NT2/D1 (cell line): Measurements from ENCODE around the gene MINK1.

Experiments used
- SUZ12 ChIP-seq: IDR thresholded peaks from 2 replicates; pipeline ENCODE4 v1.6.1; 2011; ENCODE audit not compliant: insufficient read length, insufficient read depth; ENCODE audit errors: extremely low read depth
- YY1 ChIP-seq: IDR thresholded peaks from 2 replicates; pipeline ENCODE4 v1.6.1; 2011; ENCODE audit not compliant: insufficient read length, insufficient read depth
- ZNF274 ChIP-seq: IDR thresholded peaks from 2 replicates; pipeline ENCODE4 v1.6.1; 2011; ENCODE audit warnings: mild to moderate bottlenecking, low read depth, low read length

DNA sequence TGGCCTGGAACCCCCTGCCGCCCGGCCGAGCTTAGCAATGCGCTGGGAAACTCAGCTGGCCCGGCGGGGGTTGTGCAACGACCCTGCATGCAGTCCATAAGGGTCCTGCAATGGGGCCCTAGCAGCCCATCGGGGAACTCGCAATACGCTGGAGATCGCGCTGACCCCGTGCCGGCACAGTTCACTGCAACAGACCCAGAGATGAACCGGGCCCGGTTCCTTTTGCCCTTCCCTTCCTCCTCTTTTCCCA, 106.3 kb downstream of the MINK1 start:
- TF ChIP-seq SUZ12, result no peak
- TF ChIP-seq YY1, result no peak
- no peak for TF ChIP-seq ZNF274
